PC-9 (cell line): ENCODE data around the gene PRR13.
"Not testable (repeated sequence)": the region's sequence is repeated elsewhere in the genome, so short reads cannot be mapped to it uniquely, and the experiment has no call there.

Experiments
- EZH2 ChIP-seq: fragments of 200-600 bp; sonication (generic); IDR thresholded peaks from 2 replicates; pipeline ENCODE4 v1.8.0; 2017; ENCODE audit warnings: antibody characterized with exemption, low read depth
- TF ChIP-seq, protein P1 (sequence below): fragments of 200-600 bp; sonication (generic); conservative IDR thresholded peaks from 2 replicates; pipeline ENCODE4 v1.6.1; 2017; ENCODE audit warnings: mixed run types, antibody characterized with exemption, mild to moderate bottlenecking, moderate library complexity

DNA sequence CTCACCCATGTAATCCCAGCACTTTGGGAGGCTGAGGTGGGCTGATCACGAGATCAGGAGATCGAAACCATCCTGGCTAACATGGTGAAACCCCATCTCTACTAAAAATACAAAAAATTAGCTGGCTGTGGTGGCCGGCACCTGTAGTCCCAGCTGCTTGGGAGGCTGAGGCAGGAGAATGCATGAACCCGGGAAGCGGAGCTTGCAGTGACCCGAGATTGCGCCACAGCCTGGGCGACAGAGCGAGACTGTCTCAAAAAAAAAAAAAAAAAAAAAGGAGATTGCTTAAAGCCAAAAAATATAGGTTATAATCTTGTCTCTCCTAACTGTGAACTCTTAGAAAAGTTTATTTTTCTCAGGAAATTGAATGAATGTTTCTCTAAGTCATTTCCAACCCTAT, 6.2 kb upstream of the PRR13 start:
- not testable (repeated sequence) for TF ChIP-seq EZH2
- TF ChIP-seq, protein P1, sequence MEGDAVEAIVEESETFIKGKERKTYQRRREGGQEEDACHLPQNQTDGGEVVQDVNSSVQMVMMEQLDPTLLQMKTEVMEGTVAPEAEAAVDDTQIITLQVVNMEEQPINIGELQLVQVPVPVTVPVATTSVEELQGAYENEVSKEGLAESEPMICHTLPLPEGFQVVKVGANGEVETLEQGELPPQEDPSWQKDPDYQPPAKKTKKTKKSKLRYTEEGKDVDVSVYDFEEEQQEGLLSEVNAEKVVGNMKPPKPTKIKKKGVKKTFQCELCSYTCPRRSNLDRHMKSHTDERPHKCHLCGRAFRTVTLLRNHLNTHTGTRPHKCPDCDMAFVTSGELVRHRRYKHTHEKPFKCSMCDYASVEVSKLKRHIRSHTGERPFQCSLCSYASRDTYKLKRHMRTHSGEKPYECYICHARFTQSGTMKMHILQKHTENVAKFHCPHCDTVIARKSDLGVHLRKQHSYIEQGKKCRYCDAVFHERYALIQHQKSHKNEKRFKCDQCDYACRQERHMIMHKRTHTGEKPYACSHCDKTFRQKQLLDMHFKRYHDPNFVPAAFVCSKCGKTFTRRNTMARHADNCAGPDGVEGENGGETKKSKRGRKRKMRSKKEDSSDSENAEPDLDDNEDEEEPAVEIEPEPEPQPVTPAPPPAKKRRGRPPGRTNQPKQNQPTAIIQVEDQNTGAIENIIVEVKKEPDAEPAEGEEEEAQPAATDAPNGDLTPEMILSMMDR: not testable (repeated sequence)
